IPS-11a (cell line): Measurements from ENCODE around the gene TMC6.
"Not testable (repeated sequence)": the region's sequence is repeated elsewhere in the genome, so short reads cannot be mapped to it uniquely, and the experiment has no call there.

Experiments
- H3K4me3 ChIP-seq: one replicate; pipeline ENCODE4 v1.5.1; 2013; ENCODE audit warnings: low read depth, low read length, control low read depth

The TMC6 gene, protein sequence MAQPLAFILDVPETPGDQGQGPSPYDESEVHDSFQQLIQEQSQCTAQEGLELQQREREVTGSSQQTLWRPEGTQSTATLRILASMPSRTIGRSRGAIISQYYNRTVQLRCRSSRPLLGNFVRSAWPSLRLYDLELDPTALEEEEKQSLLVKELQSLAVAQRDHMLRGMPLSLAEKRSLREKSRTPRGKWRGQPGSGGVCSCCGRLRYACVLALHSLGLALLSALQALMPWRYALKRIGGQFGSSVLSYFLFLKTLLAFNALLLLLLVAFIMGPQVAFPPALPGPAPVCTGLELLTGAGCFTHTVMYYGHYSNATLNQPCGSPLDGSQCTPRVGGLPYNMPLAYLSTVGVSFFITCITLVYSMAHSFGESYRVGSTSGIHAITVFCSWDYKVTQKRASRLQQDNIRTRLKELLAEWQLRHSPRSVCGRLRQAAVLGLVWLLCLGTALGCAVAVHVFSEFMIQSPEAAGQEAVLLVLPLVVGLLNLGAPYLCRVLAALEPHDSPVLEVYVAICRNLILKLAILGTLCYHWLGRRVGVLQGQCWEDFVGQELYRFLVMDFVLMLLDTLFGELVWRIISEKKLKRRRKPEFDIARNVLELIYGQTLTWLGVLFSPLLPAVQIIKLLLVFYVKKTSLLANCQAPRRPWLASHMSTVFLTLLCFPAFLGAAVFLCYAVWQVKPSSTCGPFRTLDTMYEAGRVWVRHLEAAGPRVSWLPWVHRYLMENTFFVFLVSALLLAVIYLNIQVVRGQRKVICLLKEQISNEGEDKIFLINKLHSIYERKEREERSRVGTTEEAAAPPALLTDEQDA

DNA sequence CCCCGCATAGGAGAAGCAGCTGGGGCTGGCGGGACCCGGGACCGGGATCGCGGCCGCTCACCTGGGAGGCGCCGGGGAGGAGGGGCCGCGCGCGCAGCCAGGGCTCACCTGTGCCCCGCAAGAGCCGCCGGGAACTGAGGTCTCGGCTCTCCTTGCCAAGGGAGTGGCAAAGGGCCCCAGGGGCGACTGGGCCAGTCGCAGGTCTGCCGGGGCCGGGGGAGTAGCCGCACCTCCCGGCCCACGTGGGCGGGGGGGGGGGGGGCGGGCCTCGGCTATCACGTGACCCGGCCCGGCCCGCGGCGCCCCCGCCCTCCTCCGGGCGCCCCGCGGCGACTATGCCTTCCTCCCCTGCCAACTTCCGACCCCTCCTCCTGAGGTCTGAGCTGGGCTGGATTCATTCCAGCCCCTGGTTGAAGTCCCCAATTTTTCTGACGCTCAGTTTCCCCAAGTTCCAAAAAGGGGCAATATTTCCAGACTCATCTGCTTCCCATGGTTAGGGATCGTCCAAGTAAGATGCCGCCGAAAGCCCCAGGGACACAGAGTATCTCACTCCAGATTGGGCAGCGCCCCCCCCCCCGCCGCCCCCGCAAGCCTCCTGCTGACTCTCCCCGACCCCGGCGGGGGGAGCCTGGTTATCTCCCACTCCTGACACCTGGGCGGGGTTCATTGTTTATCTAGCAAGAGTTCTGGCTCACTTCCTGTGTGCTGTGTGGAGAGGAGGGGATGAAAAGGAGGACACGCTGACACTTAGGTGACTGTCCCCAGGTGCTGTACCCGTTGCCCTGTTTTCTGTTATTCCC is at the start of gene TMC6:
Gene TMC6 (minus strand): TSS at position 205 of the 800 bp plus-strand sequence. CDS start 1,923 bp downstream, outside the sequence.
- H3K4me3 ChIP-seq, result peak within 1 kb of the TSS; percentile 54

DNA sequence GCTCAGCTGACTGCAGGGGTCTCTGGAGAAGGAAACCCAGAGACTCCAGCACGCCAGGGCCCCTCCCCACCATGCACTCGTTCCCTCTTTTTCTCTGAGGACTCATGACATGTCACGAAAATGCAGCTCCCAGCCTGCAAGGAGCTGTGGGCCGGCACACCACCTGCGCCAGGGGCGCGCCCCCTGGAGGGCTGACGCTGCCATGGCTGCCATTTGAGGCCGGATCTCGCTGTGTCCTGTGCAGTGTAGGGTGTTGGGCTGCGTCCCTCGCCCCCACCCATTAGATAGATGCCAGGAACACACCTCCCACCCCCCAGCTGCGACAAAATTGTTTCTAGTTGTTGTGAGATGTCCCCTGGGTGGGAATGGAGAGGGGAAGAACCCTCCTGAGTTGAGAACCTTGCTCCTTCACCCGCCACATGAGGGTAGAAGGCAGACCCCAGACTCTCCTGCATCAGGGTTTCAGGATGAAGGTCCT is 48.0 kb upstream of the TMC6 start:
- H3K4me3 ChIP-seq, result no peak overlapping the region

DNA sequence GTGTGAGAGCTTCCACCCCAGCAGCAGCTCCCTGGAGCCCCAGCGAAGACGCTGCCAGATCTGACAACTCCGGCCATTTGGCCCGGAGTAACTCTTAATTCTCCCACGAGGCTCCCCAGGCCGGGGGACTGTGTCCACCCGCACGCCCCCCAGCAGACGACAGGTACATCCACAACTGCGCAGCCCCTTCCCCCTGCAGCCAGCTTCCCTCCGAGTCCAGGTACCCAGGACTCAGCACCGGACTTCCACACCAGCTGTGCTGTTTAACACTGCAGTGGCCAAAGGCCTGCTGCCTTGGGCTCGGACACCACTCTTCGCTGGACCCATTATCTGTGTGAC is 47.1 kb upstream of the TMC6 start:
- H3K4me3 ChIP-seq, result no peak overlapping the region

DNA sequence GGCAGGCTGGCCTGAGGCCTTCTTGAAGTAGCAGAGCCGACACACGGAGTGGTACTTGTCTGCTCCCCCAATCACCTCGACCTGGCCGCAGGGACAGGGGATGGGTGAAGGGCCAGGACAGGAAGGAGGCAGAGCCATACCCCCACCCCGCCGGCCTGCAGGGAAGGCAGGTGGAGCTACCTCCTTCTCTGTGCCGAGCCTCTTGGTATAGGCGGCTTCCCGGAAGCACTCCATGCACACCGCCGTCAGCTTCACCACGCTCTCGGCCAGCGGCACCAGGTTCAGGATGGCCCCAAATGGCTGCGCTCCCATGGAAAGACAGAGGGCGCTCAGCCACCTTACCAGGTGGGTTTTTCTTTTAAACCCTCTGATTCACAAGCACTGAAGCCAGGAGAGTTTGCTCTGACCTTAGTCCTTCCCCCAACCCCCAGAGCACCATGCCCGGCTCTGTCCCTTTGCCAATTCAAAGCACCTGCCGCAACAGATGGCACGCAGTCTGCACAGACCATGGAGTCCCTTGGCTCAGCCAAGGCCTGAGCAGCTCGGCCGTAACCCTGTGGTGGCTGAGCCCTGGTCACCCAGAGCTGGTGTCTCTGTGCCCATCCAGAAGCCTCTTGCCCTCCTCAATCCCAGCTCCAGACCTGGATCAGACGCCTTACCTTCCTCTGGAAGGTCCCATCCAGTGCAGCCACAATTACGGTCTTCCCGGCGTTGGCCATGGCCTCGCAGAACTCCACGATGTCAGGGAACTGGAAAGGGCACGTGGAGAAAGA is 46.5 kb upstream of the TMC6 start:
- H3K4me3 ChIP-seq, result no peak overlapping the region

DNA sequence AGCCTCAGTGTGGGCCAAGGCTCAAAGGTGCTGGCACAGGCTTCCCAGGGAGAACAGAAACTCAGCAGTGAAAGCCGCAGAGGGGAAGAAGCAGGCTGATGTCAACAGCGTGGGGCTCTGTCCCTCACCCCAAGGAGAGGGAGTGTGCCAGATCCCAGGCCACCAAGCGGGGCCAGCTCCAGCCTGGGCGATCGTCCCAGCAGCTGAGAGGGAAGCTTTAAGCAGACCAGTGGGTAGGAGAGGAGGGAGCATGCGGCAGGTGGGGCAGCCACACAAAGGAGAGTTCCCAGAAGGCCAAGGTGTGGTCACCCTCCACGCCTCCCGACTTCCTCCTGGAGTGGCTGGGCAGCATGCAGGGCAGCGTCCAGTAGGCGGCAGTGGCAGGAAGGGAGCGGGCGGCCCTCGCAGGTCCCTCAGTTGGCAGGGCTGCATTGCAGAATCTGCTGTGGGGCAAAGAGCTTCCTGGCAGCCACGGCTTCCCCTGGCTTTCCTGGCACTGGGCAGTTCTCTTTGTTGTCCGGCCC is 45.9 kb upstream of the TMC6 start:
- H3K4me3 ChIP-seq, result no peak overlapping the region

DNA sequence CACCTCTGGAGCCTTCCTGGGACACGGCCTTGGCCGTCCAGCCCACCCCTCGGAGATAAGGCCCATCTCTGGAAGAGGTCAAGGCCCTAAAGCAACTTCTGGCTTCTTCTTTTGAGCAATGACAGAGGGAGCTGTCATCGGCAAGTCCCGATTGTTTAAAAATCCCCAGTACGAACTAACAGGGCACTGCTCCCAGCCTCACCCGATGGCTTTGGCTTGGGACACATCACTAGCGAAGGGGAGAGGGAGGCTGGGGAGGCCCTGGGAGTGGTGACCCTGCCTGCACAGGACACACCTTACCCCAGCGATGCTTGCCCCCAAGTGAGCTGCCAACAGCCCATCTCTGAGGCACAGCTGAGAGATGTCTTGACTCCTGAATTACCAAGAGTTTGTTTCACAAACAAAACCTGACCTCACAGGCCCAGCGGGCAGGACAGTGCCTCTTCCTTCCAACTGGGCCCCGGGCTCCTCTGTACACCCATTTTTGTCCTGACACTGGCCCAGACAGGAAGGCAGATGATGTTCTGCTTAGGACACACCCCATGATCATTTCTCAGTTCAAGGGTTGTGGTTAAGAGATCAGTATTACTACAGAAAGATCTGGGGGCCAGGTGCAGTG is 44.7 kb upstream of the TMC6 start:
- no peak overlapping the region for H3K4me3 ChIP-seq

DNA sequence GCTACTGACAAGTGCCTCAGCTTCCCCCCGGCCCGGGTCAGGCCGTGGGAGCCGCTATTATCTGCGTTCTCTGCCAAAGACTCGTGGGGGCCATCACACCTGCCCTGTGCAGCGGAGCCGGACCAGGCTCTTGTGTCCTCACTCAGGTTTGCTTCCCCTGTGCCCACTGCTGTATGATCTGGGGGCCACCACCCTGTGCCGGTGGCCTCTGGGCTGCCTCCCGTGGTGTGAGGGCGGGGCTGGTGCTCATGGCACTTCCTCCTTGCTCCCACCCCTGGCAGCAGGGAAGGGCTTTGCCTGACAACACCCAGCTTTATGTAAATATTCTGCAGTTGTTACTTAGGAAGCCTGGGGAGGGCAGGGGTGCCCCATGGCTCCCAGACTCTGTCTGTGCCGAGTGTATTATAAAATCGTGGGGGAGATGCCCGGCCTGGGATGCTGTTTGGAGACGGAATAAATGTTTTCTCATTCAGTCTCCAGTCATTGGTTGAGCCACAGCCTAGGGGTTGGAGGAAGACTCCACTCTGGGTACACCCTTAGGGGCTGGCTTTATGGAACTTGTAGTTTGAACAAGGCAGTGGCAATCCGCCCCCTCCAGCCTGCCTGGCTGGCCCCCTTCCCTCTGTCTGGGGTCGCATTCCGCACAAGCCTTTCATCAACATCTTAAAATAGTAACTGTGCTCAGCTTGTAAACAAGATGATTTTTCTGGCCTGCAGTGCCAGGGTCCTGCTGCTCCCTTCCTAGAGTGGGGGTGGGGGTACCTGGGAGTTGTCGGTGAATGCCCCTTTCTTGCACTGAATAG is 43.9 kb upstream of the TMC6 start:
- H3K4me3 ChIP-seq, result no peak overlapping the region

DNA sequence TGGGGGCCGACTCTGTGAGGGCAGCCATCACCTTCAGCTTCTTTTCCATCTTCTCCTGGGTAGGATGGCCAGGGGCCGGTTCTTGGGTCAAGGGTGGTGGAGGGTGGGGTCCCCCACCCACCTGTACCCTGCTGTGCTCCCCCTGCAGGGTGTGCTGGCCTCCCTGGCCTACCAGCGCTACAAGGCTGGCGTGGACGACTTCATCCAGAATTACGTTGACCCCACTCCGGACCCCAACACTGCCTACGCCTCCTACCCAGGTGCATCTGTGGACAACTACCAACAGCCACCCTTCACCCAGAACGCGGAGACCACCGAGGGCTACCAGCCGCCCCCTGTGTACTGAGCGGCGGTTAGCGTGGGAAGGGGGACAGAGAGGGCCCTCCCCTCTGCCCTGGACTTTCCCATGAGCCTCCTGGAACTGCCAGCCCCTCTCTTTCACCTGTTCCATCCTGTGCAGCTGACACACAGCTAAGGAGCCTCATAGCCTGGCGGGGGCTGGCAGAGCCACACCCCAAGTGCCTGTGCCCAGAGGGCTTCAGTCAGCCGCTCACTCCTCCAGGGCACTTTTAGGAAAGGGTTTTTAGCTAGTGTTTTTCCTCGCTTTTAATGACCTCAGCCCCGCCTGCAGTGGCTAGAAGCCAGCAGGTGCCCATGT is 43.2 kb upstream of the TMC6 start:
- H3K4me3 ChIP-seq, result not testable (repeated sequence)

DNA sequence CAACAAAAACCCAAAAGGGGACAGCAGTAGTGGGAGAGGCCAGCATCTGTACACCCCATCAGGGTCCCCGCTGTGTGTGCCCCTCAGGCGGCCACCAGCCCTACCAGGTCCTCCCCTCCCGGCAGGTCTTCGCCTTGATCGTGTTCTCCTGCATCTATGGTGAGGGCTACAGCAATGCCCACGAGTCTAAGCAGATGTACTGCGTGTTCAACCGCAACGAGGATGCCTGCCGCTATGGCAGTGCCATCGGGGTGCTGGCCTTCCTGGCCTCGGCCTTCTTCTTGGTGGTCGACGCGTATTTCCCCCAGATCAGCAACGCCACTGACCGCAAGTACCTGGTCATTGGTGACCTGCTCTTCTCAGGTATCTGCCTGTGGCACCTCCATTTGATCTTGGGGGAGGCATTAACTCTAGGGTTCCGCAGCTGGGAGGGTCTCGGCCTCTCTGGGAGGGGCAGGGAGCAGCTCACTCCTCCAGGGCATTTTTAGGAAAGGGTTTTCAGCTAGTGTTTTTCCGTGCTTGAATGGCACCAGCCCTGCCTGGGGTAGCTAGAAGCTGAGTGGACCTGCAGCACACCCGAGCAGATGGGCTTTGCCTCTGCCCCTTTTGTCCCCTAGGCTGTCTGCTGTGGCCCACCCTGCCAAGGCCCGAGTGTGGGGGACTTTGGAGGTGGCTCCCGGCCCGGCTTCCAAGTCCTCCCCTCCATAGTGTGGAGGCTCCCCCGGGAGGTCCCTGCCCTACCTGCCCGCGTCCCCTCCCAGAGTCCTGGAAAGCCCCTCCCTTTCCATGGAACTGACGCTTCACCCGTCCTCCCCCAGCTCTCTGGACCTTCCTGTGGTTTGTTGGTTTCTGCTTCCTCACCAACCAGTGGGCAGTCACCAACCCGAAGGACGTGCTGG is 42.4 kb upstream of the TMC6 start:
- H3K4me3 ChIP-seq, result no peak overlapping the region

DNA sequence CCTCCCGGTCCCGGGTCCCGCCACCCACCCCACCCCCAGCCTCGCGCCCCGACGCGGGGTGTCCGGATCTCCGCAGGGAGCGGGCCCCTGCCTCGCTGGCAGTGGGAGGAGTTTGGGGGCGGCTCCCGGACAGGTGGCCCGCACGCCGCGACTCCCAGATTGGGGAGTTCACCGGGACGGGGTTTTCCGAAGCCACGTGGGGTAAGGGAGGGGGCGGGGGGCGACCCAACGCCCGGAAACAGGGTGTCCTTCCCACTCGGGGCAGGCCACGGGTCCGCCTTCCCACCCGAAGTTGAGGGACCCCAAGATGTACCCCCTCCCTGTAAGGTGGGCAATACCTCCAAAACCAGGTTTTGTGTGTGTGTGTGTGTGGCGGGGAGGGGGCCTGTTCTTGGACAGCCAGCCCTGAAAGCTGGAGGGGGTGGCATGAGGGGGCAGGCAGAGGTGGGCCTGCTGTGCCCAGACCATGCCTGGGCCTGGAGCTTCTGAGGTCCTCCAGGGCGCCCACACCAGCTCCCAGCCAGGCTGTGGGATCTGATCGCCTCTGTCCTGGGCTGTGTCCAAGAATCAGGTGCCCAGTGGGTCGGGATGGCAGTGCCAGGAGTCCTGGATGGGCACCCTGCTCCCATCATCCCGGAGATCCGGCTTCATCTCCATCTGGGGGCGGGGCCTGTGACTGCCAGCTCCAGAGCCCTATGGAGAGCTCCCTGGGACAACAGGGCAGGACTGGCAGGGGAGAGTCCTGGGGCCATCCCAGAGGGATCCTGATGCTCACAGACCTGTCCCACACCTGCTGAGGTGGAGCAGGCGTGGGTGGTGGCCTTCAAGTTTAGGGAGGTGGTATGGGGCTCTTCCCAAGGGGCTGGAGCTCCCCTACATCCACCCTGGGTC is 40.6 kb upstream of the TMC6 start:
- peak overlapping the region; percentile 51 for H3K4me3 ChIP-seq

DNA sequence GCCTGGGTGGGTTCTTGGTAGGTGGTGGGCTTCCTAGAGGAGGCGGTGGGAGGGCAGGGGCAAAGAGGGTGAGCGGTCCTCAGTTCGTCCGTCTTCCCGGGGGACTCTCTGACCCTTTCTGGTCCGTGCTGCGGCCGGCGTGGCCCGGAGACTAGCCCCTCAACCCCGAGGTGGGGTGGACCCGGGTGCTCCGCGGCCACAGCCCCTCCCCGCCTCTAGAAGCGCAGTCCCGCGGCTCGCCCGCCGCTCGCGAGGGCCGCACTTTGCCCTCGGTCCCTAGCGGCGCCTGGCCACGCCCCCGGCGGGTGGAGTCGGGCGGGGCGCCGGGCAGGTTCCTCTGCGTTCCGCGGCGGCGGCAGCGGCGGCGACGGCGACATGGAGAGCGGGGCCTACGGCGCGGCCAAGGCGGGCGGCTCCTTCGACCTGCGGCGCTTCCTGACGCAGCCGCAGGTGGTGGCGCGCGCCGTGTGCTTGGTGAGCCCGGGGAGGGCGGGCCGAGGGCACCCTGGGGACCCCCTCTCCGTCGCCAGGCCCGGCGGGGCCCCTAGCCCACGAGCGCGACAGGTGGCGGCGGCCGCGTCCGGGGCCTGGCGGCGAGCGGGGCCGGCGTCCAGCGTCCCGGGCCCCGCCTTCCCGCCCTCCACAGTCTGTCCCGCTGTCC is 39.8 kb upstream of the TMC6 start, which contains the start of gene SYNGR2:
Gene SYNGR2 (plus strand): TSS at position 340 of the 661 bp plus-strand sequence. CDS start 36 bp downstream, at position 376.
- peak within 1 kb of the TSS; percentile 51 for H3K4me3 ChIP-seq

DNA sequence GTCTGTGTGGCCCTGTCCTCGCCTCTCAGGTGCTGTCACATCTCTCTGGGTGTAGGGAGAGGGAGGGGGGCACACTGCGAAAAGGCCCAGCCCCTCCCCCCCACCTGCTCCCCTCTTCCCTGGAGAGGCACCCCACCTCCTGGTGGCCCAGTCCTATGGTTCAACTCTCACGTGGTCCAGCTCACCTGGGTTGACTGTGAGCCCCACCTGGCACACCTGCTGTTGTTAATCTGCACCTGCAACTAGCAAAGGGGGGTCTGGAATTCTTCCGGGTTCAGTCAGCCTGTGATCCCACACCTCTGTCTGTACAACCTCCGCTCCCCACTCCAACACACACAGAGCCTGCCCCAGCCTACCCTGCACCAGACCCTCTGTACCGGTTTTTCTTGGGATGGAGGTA is 37.9 kb upstream of the TMC6 start:
- H3K4me3 ChIP-seq, result no peak overlapping the region

DNA sequence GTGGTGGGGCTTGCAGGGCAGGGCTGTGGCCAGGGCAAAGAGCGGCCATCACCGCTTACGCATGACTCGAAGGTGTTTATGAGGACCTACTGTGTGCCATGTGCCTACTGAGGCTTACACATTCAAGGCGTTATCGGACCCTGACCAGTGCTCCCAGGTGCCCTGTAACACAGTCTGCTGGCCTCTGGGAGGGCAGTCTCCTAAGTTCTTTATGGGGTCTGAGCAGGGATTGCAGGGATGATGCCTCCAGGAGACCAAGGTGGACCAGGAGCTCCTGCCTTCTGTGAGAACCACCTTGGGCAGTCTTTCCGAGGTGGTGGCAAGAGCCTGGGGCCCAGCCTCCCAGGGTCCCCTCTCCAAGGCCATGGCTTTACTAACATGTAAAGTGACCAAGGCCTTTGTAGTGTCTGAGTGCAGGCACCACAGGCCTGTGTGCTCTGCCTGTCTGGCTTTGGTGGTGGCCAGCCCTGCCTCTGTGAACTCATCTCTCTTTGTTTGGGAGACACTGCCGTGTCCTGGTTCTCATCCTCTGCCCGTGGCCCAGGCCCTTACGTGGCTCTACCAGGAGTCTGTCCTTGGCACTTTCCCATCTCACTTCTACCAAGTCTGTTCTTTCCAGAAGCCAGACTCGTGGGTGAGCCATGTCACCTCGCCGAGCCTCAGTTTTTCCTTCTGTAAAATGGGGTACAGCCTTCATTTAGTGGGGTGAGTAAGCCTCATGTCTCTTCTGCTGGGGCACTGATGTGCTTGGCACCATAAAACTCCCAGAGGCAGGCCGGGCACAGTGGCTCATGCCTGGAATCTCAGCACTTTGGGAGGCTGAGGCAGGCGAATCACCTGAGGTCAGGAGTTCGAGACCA is 36.4 kb upstream of the TMC6 start:
- H3K4me3 ChIP-seq, result no peak overlapping the region

DNA sequence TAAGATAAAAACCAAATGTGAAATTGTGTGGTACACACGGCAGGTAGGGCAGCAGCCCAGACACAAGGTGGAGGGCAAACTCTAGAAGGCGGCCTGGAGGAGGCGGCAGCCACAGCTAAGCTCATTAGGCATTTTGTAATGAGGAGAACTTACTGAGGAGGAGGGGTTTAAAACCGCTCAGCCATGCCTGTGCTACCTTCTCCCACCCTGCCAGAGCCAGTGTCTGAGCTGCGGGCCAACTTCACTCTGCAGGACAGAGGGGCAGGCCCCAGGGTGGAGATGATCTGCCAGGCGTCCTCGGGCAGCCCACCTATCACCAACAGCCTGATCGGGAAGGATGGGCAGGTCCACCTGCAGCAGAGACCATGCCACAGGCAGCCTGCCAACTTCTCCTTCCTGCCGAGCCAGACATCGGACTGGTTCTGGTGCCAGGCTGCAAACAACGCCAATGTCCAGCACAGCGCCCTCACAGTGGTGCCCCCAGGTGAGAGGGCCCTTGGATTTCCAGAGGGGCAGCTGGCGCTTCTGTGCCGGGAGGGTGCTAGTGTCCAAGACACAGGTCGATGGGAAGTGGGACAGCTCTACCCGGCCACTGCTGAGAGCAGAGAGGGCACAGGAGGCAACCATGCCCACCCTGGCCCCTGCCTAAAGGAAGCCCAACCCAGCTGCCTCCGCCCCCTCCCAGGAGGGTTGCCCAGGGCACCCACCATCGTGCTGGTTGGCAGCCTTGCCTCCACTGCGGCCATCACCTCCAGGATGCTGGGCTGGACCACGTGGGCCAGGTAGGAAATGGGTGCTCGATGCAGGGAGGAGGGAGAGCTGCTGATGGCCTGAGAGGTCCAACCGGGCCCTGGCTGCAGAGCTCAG is 35.6 kb upstream of the TMC6 start:
- H3K4me3 ChIP-seq, result no peak overlapping the region
